Stimulated activated CD4-positive, alpha-beta T cell treated with anti-CD3 and anti-CD28 coated beads, Interleukin-4, amount 100 ng/mL, for 1 hour (primary cell): ENCODE results near the gene SF3B2.
"Not testable (repeated sequence)": the region's sequence is repeated elsewhere in the genome, so short reads cannot be mapped to it uniquely, and the experiment has no call there.

Experiments
- DNase-seq: peaks from one replicate; pipeline ENCODE4 v3.0.0-alpha.2; 2020

SF3B2 gene

GRCh38 chr11:66080055-66080817 is 28.1 kb downstream of the SF3B2 start:
- DNase-seq = peak; percentile 59

- peak; percentile 52 for DNase-seq
Observed at GRCh38 chr11:66081505-66081904, 29.3 kb downstream of the SF3B2 start.

- no peak for DNase-seq
Observed at GRCh38 chr11:66082946-66083698, 31.0 kb downstream of the SF3B2 start.

DNA sequence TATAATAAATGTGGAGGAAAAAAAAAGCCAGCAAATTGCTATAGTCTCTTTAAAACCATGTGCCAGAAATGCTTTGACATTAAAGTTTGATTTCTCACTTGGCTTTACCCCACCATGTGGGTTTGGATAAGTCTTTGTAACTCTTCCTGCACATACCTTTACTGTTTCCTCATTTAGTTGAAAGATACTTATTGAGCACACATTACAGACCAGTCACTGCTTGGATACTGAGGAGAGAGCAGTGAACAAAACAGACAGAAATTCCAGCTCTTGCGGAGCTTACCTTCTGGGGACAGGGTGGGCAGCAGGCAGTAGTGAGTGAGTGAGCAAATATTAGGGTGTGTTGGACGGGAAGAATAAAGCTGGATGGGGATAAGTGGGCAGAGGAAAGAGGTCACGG is 31.6 kb downstream of the SF3B2 start:
- DNase-seq = no peak

DNA sequence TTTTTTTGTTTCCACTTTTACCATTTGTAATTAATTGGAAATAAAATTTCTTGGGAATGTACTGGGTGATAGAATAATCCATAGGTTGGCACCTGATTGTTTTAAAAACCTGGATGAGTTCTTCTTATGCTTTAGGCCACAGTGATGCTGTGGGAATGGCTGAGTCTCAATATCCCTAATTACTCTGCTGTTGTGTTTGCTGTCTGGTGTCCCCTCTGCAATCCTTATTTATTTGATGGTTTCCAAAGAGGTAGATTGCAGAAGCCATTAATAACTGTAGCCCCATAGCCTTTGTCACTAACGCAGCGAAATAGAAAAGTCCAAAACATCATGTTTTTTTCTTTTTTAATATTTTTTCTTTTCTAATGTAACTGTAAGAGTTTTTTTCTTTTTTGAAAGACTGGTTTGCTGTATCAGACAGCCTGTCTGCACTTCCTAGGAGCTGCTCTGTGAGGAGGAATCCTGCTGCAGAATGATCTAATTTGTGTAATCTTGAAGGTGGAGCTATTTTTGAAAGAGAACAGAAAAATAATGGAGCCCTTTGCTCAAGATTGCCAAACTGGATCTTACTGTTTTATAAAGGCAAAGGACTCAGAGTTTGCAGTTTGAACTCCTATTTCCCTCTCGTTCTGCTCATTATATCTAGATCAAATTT is 32.8 kb downstream of the SF3B2 start:
- no peak for DNase-seq

GRCh38 chr11:66087148-66087908 is 35.2 kb downstream of the SF3B2 start:
- no peak for DNase-seq

- DNase-seq = no peak
Observed at GRCh38 chr11:66089067-66089466, 36.9 kb downstream of the SF3B2 start.

DNA sequence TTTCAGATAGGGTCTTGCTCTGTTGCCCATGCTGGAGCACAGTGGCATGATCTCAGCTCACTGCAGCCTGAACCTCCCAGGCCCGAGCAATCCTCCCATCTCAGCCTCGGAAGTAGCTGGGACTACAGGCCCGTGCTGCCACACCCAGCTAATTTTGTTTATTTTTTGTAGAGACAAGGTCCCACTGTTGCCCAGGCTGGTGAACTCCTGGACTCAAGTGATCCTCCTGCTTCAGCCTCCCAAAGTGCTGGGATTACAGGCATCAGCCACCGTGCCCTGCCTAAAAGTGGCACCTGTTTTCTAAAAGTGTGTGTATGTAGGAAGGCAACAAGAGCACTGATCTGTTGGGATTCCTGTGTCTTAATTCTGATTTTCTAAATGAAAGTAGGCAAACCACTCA is 38.1 kb downstream of the SF3B2 start:
- DNase-seq = no peak

DNA sequence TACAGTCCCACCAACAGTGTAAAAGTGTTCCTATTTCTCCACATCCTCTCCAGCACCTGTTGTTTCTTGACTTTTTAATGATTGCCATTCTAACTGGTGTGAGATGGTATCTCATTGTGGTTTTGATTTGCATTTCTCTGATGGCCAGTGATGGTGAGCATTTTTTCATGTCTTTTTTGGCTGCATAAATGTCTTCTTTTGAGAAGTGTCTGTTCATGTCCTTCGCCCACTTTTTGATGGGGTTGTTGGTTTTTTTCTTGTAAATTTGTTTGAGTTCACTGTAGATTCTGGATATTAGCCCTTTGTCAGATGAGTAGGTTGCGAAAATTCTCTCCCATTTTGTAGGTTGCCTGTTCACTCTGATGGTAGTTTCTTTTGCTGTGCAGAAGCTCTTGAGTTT is 40.0 kb downstream of the SF3B2 start:
- not testable (repeated sequence) for DNase-seq

GRCh38 chr11:66099746-66100145 is 47.6 kb downstream of the SF3B2 start:
- DNase-seq = not testable (repeated sequence)

- peak; percentile 39 for DNase-seq
Observed at GRCh38 chr11:66100272-66101065, 48.3 kb downstream of the SF3B2 start.

GRCh38 chr11:66101066-66101464 is 48.9 kb downstream of the SF3B2 start:
- no peak for DNase-seq

DNA sequence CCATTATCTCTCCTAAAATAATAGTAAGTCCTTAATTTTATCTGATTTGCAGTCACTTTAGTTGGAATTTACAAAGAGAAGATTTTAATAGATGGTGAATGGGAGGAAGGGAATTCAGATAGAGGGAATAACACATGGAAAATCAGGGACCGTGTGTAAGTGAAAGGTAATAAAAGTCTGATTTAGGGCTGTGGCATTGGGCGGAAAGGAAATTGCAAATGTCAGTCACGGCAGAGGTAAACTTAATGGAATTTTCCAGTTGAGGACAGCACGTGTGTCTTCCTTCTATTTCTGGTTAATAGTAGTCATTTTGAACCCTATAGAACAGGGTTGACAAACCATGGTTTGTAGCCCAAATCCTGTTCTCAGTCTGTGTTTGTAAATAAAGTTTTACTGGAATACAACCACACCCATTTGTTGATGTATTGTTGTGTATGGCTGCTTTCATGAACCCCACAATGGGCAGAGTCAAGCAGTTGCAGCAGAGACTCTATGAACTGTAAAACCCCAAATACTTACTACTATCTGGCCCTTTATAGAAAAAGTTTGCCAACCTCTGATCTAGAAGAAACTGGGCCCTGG is 52.0 kb downstream of the SF3B2 start:
- no peak for DNase-seq

DNA sequence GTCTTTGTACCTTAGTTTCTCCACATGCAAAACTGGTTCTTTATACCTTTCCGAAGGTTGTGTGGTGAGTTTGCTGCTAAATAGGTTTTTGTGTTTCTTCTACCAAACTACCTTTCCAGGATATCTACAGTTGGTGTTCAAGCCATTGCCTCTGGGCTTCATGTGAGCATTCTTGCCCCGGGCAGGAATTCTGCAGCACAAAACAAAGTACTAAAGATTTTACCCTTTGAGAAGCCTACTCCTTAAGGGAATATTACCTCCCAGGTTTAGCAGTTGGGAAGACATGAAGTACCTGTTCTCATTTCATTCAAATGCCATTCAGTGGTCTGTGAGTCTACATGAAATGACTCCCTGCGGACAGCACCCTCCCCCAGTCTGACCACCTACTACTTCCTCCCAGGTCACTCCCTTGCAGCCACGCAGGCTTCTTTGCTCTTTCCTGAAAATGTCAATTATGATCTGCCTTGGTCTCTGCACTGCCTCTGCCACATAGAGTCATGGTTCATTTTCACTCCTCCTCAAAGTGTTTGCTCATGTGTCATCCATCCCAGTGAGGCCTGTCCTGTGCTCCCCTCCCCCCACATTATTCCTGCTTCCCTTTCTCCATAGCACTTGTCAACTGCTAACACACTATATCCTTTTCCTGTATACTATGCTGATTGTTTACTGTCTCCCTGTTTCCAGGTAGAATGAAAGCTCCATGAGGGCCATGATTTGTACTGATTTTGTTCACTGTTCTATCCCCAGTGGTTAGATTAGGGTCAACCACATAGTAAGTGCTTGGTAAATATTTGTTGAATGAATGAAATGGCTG is 54.8 kb downstream of the SF3B2 start:
- DNase-seq = no peak

DNA sequence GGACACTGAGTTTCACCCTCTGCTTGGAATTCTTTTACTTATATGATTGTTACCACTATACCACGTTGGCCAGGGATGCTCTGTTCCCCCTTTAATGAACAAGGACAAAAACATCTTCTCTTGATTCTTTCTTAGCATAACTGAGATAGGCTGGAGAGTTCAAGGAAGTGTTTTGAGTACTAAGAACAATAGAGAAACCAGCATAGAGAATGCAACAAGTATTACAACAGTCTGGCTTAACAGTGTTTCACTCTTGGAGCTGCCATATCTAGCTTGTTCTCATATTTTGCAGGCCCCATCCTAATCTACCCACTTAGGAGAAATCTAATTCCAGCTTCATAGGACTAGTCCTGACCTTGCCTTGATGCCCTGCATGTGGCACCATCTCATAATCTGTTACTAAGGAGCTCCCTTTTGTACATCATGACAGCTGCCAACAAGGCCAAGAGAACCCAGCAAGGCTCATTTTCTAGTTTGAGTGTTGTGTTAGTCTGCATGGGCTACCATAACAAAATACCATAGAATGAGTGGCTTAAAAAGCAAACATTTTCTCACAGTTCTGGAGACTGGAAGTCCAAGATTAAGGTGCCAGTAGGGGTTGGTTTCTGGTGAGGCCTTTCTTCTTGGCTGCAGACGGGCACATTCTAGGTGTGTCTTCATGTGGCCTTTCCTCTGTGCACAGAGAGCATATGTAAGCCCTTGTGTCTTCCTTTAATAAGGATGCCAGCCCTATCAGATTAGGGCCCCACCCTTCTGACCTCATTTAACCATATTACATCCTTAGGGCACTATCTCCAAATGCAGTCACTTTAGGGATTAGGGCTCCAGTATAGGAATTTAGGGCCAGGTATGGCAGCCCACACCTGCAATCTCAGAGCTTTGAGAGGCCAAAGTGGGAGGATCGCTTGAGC is 55.7 kb downstream of the SF3B2 start:
- DNase-seq = no peak

DNA sequence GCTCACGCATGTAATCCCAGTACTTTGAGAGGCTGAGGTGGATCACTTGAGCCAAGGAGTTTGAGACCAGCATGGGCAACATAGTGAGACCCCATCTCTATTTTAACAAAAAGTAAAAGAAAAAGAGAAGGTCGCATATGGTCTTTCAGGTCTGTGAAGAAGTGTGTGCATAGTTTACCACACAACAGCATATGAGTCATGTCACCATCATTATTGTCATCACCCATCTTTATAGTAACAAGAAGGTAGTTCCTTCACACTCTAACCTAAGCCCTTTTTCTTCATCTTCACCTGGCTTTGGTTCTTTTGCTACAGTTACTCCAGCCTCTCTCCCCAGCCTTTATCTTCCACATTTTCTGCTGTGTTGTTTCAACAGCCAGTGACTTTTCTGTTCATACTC is 57.1 kb downstream of the SF3B2 start:
- no peak for DNase-seq

DNA sequence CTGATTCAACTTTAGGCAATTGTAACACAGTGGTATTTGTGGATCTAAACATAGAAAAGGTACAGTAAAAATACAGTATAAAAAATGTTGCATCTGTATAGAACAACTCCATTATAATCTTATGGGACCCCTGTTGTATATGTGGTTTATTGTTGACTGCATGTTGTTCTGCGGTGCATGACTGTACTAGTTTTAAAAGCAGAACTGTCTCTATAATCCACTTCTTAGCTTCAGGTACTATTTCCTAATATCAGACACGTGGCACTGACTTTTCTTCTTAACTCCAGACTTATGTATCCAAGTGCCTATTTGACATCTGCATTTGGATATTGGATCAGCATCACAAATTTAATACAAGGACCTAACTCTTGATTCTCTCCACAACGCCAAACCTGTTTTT is 59.0 kb downstream of the SF3B2 start:
- no peak for DNase-seq

GRCh38 chr11:66112041-66112491 is 59.9 kb downstream of the SF3B2 start:
- no peak for DNase-seq

DNA sequence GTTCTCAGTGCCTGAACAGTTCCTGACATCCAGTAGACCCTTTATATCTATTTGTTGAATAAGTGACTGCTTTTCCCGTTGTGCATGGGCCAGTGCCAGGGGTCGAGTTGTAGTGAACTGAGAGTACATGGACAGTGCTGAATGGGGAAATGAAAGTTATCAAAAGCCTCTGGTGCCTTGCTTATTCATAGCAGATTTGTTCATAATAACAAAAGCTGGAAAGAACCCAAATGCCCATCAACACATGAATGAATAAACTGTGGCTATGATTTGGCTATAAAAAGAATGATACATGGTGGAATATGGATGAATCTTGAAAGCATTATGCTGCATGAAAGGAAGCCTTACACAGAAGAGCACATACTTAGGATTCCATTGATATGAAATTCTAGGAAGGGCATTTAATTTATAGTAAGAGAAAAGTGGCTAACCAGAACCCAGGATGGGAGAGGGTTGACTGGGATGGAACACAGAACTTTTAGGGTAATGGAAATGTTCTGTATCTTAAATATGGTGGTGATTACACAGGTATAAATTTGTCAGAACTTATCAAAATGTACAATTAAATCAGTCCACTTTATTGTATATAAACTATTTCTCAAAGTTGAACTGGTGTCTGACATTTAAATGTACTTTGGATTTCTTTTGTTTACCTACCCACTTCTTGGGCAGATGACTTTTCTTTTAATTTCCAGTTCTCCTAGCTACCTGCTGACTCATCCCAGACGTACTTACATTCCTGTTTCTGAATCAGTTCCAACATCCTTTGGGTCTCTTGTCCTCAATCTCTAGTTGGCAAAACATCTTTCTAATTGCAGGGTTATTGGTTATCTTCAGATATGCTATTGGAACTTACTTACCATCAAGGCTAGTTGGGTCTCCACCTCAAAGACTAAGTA is 60.7 kb downstream of the SF3B2 start:
- DNase-seq = no peak
